Measurements from ENCODE around the gene TRIM26.

TRIM26 gene

DNA sequence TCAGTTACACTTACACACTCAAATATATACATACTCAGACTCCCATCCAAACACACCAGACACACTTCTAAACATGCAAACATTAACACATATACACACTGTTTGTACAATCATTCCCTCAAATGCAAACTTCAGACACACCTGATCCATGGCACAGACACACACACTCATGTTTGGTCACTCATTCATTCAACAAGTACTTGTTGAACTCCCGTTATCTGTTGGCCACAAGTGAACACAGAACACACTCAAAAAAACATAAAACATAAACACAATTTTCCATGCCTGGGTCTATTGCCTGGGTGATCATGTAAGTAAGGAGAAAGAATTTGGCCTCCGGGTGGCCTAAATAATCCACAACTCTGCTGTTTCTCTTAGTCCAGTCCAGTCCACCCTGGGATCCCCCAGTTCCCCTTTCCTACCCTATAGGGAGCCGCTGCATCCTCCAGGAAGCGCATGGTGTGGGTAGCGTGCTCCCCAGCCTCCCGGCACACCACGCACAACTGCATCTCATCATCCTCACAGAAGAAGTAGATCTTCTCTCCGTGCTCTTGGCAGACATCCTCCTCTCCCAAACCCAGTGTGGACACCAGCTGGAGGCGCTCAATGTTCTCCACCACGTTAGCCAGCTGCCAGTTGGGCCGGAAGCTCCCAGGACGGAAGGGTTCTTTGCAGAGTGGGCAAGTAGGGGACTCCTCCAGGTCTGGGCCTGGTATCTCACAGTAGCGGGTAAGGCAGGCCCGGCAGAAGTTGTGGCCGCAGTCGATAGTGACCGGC, 53.0 kb downstream of the TRIM26 start:
- TF ChIP-seq, protein P1, sequence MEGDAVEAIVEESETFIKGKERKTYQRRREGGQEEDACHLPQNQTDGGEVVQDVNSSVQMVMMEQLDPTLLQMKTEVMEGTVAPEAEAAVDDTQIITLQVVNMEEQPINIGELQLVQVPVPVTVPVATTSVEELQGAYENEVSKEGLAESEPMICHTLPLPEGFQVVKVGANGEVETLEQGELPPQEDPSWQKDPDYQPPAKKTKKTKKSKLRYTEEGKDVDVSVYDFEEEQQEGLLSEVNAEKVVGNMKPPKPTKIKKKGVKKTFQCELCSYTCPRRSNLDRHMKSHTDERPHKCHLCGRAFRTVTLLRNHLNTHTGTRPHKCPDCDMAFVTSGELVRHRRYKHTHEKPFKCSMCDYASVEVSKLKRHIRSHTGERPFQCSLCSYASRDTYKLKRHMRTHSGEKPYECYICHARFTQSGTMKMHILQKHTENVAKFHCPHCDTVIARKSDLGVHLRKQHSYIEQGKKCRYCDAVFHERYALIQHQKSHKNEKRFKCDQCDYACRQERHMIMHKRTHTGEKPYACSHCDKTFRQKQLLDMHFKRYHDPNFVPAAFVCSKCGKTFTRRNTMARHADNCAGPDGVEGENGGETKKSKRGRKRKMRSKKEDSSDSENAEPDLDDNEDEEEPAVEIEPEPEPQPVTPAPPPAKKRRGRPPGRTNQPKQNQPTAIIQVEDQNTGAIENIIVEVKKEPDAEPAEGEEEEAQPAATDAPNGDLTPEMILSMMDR (IDR thresholded peaks at IDR 0.05; ENCODE audit: low read depth, low read length) = no peak
- no peak for DNase-seq (ENCODE audit: extremely low read depth, low read depth)

DNA sequence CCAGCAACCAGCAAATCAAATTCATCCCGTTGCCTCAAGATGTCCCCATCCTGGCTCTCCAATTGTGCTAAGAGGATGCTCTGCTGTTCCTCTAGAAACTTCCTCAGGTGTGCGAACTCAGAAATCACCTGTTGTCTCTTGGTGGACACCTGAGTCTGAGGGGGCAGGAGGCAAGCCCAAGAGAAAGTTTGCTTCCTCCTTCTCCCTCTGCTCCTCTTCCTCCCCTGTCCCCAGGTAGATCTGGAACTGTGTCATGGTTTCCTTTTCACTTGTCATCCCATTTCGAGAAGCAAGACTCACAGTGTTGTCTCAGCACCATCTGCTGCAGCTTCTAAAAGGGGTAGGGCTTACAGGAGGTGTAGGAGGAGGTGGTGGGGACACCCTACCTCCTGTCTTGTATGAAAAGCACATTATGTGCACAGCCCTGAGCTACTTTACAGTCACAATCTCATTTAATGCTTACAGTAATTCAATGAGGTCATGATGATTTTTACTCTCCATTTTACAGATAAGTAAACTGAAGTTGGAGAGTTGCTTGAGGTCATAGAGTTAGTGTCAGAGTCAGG, 54.6 kb downstream of the TRIM26 start:
- TF ChIP-seq, protein P1 (IDR thresholded peaks at IDR 0.05; ENCODE audit: low read depth, low read length) = no peak
- no peak for DNase-seq (ENCODE audit: extremely low read depth, low read depth)

DNA sequence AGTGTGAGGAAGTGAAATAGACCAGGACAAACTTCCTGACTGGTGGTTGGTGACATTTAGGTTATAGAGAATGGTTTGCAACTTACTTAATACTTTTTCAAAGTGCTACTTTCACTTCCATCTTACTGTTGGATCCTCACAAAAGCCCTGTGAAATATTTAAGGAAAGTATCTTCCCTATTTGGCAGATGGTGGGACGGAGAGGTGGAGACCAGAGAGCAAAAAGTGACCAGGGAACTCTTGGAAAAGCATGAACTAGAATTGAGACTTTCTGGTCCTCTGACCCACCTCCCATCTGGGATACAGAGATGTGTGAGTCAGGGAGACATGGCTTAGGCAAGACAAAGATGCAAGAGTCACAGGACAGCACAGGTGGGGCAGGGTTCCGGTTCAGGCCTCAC, 55.2 kb downstream of the TRIM26 start:
- DNase-seq (ENCODE audit: extremely low read depth, low read depth) = no peak
- TF ChIP-seq, protein P1 (IDR thresholded peaks at IDR 0.05; ENCODE audit: low read depth, low read length) = no peak

DNA sequence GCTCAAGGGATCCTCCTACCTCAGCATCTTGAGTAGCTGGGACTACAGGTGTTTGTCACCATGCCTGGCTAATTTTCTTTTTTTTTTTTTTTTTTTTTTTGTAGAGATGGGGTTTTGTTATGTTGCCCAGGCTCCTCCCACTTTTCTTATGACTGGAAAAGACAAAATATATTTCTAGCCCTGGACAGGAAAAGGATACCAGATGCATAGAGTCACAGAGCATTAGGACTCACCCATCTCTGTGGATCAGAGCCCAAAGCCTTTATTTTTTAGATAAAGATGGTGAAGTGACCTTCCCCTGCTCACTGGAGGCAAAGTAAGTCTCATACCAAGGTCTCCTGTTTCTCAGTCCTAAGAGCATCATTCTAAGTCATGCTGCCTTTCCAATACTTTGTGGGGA, 55.6 kb downstream of the TRIM26 start:
- TF ChIP-seq, protein P1 (IDR thresholded peaks at IDR 0.05; ENCODE audit: low read depth, low read length) = no peak
- DNase-seq (ENCODE audit: extremely low read depth, low read depth) = no peak

DNA sequence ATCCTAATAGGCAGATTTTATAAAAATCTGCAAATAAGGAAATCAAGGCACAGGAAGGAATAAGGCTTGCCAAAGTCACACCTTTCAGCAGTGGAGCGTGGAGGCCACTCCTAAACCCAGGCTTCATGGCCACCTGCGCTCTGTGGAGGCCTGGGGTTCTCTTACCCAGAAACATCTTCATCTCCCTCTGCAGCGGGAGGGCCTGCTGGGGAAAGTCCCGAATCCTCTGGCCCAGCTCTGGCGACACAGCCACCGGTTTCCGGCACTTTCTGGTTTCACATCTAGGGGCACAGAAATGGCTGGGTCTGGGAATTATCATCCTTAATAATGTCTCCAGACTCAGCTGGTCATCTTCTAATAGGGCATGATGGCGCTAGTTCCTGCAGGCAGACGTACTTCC, 56.4 kb downstream of the TRIM26 start:
- TF ChIP-seq, protein P1 (IDR thresholded peaks at IDR 0.05; ENCODE audit: low read depth, low read length) = no peak
- DNase-seq (ENCODE audit: extremely low read depth, low read depth) = no peak

DNA sequence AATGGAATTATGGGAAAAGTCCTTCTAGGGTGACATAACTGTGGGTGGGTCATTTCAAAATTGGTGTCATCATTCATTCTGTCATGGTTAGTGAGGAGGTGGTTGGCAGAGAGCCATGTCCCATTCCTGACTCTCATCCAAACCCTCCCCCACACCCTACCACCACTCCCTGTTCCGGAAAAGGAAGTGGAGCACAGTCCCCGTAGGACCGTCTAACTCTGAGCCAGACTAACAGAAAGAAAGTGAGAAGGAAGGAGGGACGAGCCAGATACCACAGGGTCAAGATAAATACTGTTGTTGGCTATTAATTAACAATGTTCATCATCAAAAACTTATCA, 57.0 kb downstream of the TRIM26 start:
- no peak for DNase-seq (ENCODE audit: extremely low read depth, low read depth)
- TF ChIP-seq, protein P1 (IDR thresholded peaks at IDR 0.05; ENCODE audit: low read depth, low read length) = no peak

DNA sequence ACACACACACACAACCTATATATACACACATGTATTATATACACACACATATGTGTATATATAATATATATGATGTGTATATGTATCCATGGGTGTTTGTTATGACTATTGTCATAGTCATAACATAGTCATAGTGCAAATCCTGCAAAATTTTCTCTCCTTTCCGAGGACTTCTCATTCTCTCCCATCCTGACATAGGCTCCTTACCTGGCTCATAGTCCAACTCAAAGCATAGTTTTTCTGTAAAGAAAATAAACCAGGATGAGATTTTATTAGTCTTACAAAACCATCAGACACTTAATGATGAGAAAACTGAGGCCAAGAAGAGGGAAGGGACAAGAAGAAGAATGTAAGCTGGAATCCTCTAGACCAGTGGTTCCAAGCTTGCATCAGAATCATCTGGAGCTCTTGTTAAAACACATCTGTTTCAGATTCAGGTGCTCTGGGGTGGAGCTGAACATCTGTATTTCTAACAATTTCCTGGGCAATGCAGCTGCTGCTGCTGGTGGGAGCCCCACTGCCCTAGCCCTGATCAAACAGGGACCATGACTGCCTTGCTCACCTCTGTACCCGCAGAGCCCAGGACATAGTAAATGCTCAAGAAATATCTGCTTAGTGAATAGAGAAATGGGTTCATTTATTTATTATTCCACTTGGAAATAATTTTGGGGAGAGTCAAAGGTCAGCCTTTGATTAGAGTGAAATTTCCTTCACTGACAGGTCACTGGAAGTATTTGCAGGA, 57.5 kb downstream of the TRIM26 start:
- no peak for DNase-seq (ENCODE audit: extremely low read depth, low read depth)
- TF ChIP-seq, protein P1 (IDR thresholded peaks at IDR 0.05; ENCODE audit: low read depth, low read length) = no peak

All from AG09319 (cell line).